ENCODE measurements around the gene LYZL2.

DNA sequence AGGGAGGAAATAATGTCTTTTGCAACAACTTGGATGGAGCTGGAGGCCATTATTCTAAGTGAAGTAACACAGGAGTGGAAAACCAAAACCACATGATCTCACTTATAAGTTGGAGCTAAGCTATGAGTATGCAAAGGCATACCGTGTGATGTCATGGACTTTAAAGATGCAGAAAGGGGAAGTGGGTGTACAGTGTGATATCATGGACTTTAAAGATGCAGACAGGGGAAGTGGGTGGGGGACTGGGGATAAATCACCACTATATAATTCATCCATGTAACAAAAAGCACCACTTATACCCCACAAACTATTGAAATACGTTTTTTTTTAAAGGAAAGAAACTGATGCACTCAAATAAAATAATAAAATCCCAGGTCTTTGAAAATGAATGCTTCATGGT is 29.5 kb downstream of the LYZL2 start:
- TF ChIP-seq POLR2A (IDR thresholded peaks at IDR 0.05; ENCODE audit: low read depth, low read length) (no peak), POLR2AphosphoS5 (IDR thresholded peaks at IDR 0.05; ENCODE audit: low read depth, low read length) (no peak), TAF1 (IDR thresholded peaks at IDR 0.05; ENCODE audit: borderline replicate concordance, low read depth, low read length) (no peak)

All from GM12892 (cell line).